ENCODE data around the gene RXFP2. TPM values are rescaled to one million over a fixed set of nuclear protein-coding genes. Genes with fewer than 3 reads are reported as not detected.

The RXFP2 gene
- total and polyA plus RNA-seq, 2 donors (not counting 3 experiments of a cell fraction or from before 2014, with no cell fraction given) = not detected

- CTCF ChIA-PET = interaction anchor here (1.0 to 1.6 kb wide), 7 partner anchors 20 to 725 kb away, joined by 3 to 5 read pairs (median 3); no protein-coding TSS in a partner anchor
- Histone ChIP-seq H3K36me3 (ENCODE audit: control insufficient read depth in 2 of 2, extremely low read depth in 1 of 2, insufficient read depth in 2 of 2, low read length in 2 of 2) (no peaks in the 10 kb centered on the region), H3K27me3 (ENCODE audit: control insufficient read depth in 2 of 2, insufficient read depth in 2 of 2, low read length in 2 of 2) (peaks cover 5 to 8% of the 10 kb centered on the region in 2 experiments), H3K9me3 (replicated peaks; ENCODE audit: control insufficient read depth, insufficient read depth, low read length) (no peaks in the 10 kb centered on the region), H4K20me1 (replicated peaks; ENCODE audit: control insufficient read depth, extremely low read depth, insufficient read depth, low read length) (no peaks in the 10 kb centered on the region), H3K4me2 (ENCODE audit: insufficient read depth, low read length) (peak overlapping the region; percentile 83), H3K9ac (replicated peaks; ENCODE audit: extremely low read depth, insufficient read depth, low read length) (peak overlapping the region; percentile 26), H3K4me3 (replicated peaks in 1 of 3; ENCODE audit: insufficient read depth in 1 of 3, low read depth in 1 of 3, low read length in 3 of 3) (peak overlapping the region in 1 of 3 experiments; percentile 52), H3K27ac (ENCODE audit: insufficient read depth, low read depth, low read length) (no peak overlapping the region), H3K79me2 (ENCODE audit: control insufficient read depth, insufficient read depth, low read length) (no peaks in the 10 kb centered on the region), H3K9me1 (replicated peaks; ENCODE audit: control insufficient read depth, extremely low read depth, insufficient read depth, low read length) (no peaks in the 10 kb centered on the region), H3K4me1 (ENCODE audit: control insufficient read depth, extremely low read depth, insufficient read depth, low read length) (peaks cover 15% of the 10 kb centered on the region), H2AFZ (ENCODE audit: low read depth, low read length) (peak overlapping the region; percentile 59)
- intact Hi-C loops (cut with micrococcal nuclease) = loop anchor here (2.0 kb wide), 1 partner anchor 19 kb away; no protein-coding TSS in a partner anchor
- no peak for FAIRE-seq
- dilution Hi-C loops (cut with MboI; ENCODE audit: extremely low pct_ligation_motif_present, low sequenced_read_pairs) = no loop called here
- no peak for TF ChIP-seq MAX (IDR thresholded peaks at IDR 0.05; ENCODE audit: insufficient read depth, insufficient read length)
- TF ChIP-seq FOS (IDR thresholded peaks at IDR 0.05; ENCODE audit: borderline replicate concordance, insufficient read depth, low read length) = peak; percentile 60
- POLR2A ChIA-PET = no interaction called here
- DNase-seq (ENCODE audit: low read depth, low spot score) = peak; percentile 56
- no TSS peak for BruUV-seq (replicated peaks)
Measured at GRCh38 chr13:31773538-31773937, 34.2 kb downstream of the RXFP2 start.

- no peaks in the 10 kb centered on the region for H3K9me3 ChIP-seq (replicated peaks; ENCODE audit: control insufficient read depth, insufficient read depth, low read length)
- no peaks in the 10 kb centered on the region for H3K9me1 ChIP-seq (replicated peaks; ENCODE audit: control insufficient read depth, extremely low read depth, insufficient read depth, low read length)
- no peak for DNase-seq (ENCODE audit: low read depth, low spot score)
- FAIRE-seq = no peak
- H3K27me3 ChIP-seq (ENCODE audit: control insufficient read depth in 2 of 2, insufficient read depth in 2 of 2, low read length in 2 of 2) = peaks cover 3 to 7% of the 10 kb centered on the region in 2 experiments
- peaks cover 15% of the 10 kb centered on the region for H3K4me1 ChIP-seq (ENCODE audit: control insufficient read depth, extremely low read depth, insufficient read depth, low read length)
- no peak overlapping the region for H3K9ac ChIP-seq (replicated peaks; ENCODE audit: extremely low read depth, insufficient read depth, low read length)
- H3K4me2 ChIP-seq (ENCODE audit: insufficient read depth, low read length) = no peak overlapping the region
- H3K36me3 ChIP-seq (ENCODE audit: control insufficient read depth in 2 of 2, extremely low read depth in 1 of 2, insufficient read depth in 2 of 2, low read length in 2 of 2) = no peaks in the 10 kb centered on the region
- no peak overlapping the region for H3K4me3 ChIP-seq (replicated peaks in 1 of 3; ENCODE audit: insufficient read depth in 1 of 3, low read depth in 1 of 3, low read length in 3 of 3)
- CTCF ChIA-PET = interaction anchor here (1.0 to 1.6 kb wide), 7 partner anchors 19 to 726 kb away, joined by 3 to 5 read pairs (median 3); no protein-coding TSS in a partner anchor
- POLR2A ChIA-PET = no interaction called here
- H4K20me1 ChIP-seq (replicated peaks; ENCODE audit: control insufficient read depth, extremely low read depth, insufficient read depth, low read length) = no peaks in the 10 kb centered on the region
- no peaks in the 10 kb centered on the region for H3K79me2 ChIP-seq (ENCODE audit: control insufficient read depth, insufficient read depth, low read length)
- no peak overlapping the region for H3K27ac ChIP-seq (ENCODE audit: insufficient read depth, low read depth, low read length)
- no peak for TF ChIP-seq GATA2 (IDR thresholded peaks at IDR 0.05; ENCODE audit: insufficient read depth, insufficient read length, low read depth, low read length)
- no peak for TF ChIP-seq MYC (IDR thresholded peaks at IDR 0.05; ENCODE audit: low read depth, low read length)
- TF ChIP-seq POLR2AphosphoS5 (IDR thresholded peaks at IDR 0.05; ENCODE audit: insufficient read depth, low read depth, low read length) = no peak
- no peak for TF ChIP-seq FOS (IDR thresholded peaks at IDR 0.05; ENCODE audit: borderline replicate concordance, insufficient read depth, low read length)
- BruUV-seq (replicated peaks) = no TSS peak
- dilution Hi-C loops (cut with MboI; ENCODE audit: extremely low pct_ligation_motif_present, low sequenced_read_pairs) = no loop called here
- no peak overlapping the region for H2AFZ ChIP-seq (ENCODE audit: low read depth, low read length)
- intact Hi-C loops (cut with micrococcal nuclease) = no loop called here
Measured at GRCh38 chr13:31774186-31774750, 34.9 kb downstream of the RXFP2 start.

Measured in endothelial cell of umbilical vein (primary cell).